HG03060 (cell line): ENCODE results near the gene TTC29.
"Not testable (repeated sequence)": the region's sequence is repeated elsewhere in the genome, so short reads cannot be mapped to it uniquely, and the experiment has no call there.

Experiments
- ATAC-seq: cut with Tn5 transposase; IDR thresholded peaks from one replicate; pipeline ENCODE4 v1.9.1; 2021; ENCODE audit warnings: low read depth, moderate number of reproducible peaks; ENCODE audit not compliant: unreplicated experiment

TTC29 gene

DNA sequence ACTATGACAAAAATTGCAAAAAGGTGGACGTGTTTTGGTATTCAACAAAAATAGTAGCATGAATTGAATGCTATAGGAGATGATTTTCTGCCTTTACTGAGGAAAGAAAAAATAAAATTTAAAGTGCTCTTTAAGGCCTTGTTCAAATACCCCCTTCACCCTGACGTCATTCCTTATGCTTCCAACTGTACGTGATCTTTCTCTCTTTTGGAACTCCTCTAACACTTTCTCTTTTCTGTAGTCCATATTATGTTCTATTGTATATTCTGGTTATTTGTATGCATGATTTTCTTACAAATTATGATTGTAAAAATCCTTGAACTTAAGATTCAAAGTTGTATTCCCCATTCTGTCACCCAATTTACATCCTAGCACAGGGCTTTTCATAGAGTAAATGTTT, 206.5 kb downstream of the TTC29 start:
- no peak for ATAC-seq

DNA sequence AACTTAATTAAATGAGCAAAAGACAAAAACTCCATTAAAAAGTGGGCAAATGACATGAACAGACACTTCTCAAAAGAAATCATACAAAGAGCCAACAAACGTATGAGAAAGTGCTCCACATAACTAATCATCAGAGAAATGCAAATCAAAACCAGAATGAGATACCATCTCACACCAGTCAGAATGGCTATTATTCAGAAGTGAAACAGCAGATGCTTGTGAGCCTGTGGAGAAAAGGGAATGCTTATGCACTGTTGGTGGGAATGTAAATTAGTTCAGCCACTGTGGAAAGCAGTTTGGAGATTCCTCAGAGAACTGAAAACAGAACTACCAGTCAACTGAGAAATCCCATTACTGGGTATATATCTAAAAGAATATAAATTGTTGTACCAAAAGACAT, 222.1 kb downstream of the TTC29 start:
- ATAC-seq: not testable (repeated sequence)

DNA sequence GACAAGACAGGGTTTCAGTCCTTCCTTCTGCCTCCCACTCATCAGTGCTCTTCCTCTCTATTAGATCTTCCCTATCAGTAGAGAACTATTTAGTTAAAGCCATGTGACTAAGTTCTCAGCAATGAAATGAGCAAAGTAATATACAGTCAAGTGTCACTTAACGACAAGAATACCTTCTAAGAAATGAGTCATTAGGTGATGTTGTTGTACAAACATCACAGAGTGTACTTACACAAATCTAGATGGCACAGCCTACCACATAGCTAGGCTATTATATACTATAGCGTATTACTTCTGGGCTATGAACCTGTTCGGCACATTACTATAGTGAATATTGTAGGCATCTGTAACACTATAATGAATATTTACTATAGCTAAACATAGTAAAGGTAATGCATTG, 235.7 kb downstream of the TTC29 start:
- no peak for ATAC-seq

DNA sequence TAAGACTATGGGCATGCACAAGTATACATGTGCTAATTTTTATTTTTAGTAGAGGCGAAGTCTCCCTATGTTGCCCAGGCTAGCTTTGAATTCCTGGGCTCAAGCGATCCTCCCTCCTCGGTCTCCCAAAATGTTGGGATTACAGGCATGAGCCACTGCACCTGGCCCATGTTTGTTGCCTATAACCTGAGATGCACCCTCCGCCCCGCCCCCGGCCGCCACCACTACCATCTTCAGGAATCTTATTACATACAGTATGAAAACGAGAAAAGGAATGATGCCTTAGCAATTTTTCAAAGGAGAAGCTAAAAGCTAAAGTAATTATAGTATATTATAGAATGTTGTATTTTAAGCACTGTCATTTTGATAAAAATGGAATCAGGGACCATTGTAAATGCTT, 245.8 kb downstream of the TTC29 start:
- ATAC-seq: no peak

DNA sequence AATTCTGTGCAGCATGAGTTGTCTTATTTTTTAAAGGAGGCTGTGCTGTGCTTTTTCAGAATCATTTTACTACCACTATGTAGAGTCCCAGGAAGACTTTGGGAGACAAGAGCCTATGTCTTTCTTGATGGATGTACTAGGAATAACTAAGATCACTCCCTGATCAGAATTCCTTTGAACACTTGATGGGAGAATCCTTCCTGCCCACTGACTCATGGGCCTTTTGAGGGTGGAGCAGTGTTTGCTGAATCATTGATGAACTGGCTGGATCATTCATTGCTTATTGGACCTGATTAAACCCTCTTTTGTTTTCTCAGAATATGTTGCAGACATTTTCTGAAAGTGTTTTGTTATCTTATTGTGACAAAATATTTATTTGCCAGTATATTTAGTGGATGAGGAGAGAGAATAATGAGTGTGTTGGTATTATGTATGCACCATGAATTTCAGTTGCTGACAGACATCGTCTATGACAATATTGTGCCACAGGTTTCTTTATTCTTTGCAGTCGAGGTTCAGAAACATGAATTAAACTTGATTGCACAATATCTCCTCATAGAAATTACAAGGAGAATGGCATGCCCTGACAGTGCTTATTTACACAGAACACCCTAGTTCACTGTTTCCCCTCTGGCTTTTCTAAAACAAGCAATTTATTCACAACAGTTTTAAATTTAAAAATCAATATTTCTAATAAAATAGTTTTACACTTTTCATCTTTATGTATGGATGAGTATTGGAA, 270.7 kb downstream of the TTC29 start:
- no peak for ATAC-seq

DNA sequence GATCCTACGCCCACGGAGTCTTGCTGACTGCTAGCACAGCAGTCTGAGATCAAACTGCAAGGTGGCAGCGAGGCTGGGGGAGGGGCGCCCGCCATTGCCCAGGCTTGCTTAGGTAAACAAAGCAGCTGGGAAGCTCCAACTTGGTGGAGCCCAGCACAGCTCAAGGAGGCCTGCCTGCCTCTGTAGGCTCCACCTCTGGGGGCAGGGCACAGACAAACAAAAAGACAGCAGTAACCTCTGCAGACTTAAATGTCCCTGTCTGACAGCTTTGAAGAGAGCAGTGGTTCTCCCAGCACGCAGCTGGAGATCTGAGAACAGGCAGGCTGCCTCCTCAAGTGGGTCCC, 281.7 kb downstream of the TTC29 start:
- ATAC-seq: not testable (repeated sequence)

DNA sequence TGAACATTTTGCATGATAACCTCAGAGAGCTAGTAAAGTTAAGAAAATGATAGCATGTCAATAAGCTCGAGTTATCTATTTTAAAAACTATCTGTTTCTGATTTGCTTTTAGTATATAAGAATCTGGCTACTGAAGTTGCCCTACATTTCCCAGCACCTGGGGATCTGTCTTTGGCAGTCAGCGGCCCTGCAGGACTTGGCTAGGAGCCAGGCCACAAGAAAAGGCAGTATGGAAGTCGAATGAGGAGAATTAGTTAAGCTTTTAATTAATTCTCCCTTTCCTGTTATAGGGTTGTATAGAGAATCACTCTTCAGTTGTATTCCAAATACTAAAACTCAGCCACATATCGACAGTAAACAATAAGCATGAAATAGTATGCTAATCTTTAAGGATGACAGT, 284.3 kb downstream of the TTC29 start:
- no peak for ATAC-seq
